ENCODE data around the gene NR6A1. TPM values are rescaled to one million over a fixed set of nuclear protein-coding genes. Genes with fewer than 3 reads are reported as not detected.

The NR6A1 gene
- polyA plus RNA-seq, 3 donors: 0.13 to 0.61 (median 0.22) TPM

DNA sequence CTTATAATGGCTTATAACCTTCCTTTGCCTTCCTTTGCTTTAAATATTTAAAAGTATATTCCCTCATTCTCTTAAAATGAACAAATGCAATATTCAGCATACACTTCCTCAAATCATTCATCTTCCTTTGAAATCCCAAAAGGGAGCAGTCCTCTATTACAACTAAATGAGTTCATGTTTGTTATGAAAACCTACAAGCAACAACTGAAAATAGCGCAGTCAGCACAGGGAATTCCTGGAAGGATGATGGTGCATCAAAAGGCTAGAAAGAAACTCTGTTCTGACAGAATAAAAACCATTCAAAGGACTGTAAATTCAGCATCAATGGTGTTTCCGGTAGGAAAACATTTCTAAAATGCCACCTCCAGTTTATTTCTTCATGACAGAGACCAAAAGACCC, 3.3 kb downstream of the NR6A1 start:
- WGBS, 3 donors: 55 to 72% (median 68%) methylated on average over 2 of the region's 2 CpGs
- no peak overlapping the region for H3K27ac ChIP-seq (ENCODE audit: low read depth, low read length)

DNA sequence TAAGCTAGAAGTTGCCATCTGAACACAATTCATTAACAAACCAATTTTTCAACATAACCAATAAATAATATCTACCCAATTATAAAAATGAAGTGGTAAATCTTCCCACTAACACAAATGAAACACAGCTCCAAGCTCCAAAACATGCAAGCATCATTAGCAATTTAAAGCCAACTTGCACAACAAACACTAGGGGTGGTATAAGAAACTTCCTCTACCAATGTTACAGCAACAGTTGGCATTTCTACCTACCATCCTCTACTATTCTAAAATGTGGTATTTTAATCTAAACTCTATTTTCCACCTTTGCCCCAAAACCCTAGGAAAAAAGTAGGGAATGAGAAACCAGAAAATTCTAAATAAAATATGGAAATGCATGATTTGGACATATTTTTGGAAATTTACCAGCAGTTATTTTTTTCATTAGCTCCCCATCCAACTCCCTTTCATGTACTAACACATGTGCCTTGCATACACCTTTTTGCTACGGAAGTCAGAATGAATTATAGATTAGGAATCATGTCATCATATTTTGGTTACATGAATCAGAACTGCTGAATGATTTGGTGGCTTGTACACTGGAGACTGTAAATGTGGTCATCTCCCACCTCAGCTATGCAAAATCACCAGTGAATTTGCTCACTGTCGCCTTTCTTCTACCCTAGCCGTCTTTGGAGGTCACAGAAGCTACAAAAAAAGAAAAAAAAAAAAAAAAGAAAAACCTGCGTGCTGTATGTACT, 4.1 kb downstream of the NR6A1 start:
- 68 to 70% (median 69%) methylated on average over 4 of the region's 4 CpGs for WGBS, 3 donors

DNA sequence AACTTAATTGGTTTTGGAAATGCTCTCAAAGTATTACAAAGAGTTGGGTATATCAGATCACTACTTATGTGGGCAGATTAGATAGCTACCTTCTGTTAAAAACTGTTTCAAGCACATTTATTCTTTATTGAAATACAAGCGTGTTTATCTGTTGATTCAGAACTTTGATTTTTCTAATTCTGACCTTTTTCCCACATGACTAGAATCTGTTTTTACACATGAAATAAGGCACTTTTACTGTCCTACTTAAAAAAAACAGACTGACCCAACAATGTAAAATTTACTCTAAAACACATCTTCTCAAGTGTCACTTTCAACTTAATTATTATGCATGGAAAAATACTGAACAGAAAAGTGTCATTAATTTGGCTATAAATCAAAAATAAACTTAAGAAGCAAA, 4.8 kb downstream of the NR6A1 start:
- no peak overlapping the region for H3K27ac ChIP-seq (ENCODE audit: low read depth, low read length)
- WGBS, 3 donors: 74 to 98% (median 94%) methylated on average over 1 of the region's 1 CpG

More for the DNA sequence above, 4.1 kb downstream of the NR6A1 start:
- H3K27ac ChIP-seq (ENCODE audit: low read depth, low read length): no peak overlapping the region

GRCh38 chr9:124765439-124765835, 5.7 kb downstream of the NR6A1 start:
- no peak overlapping the region for H3K27ac ChIP-seq (ENCODE audit: low read depth, low read length)
- WGBS, 3 donors: 74 to 82% (median 80%) methylated on average over 6 of the region's 6 CpGs

- H3K27ac ChIP-seq (ENCODE audit: low read depth, low read length): no peak overlapping the region
- 52 to 70% (median 69%) methylated on average over 6 of the region's 6 CpGs for WGBS, 3 donors
These were observed 6.2 kb downstream of the NR6A1 start for GRCh38 chr9:124764774-124765438.

DNA sequence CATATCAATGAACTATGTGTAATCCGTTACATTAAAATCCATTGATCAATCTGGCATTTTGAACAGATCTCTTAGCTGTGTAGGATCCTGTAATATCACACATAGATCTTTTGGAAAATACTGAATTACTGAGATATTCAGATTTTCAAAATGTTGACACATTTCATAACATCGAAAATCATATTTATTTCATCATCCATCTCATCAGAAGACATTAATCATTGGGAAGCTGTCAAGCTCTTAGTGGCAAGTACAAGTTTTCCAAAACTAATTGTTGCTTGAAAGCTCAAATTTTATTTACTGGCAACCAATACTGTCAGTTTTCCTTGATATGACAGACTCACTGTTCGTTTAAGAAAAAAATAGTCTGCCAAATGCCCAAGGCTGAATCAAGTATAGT, 8.5 kb downstream of the NR6A1 start:
- WGBS, 3 donors: 60 to 90% (median 88%) methylated on average over 3 of the region's 3 CpGs
- H3K27ac ChIP-seq (ENCODE audit: low read depth, low read length): no peak overlapping the region

GRCh38 chr9:124761710-124762109, 9.4 kb downstream of the NR6A1 start:
- WGBS, 3 donors: 83% methylated on average over 3 of the region's 3 CpGs
- H3K27ac ChIP-seq (ENCODE audit: low read depth, low read length): no peak overlapping the region

DNA sequence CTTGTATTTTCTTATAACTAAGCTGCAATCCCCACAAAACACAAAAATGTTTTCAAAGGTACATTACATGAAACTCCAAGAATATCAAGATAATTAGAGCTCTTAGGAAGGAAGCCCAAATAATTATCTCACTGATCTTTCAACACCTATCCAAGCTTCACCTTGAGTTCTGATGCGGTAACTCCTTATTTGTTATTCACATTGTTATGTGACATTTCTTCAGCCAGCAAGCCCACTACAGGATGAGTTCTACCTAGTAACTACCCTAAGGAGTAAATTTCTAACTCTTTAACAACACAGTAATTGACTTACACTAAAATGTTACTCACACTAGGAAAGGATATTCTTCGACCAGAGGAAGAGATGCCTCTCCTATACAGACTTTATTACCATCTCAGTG, 9.9 kb downstream of the NR6A1 start:
- WGBS, 3 donors: 77 to 81% (median 78%) methylated on average over 2 of the region's 2 CpGs
- H3K27ac ChIP-seq (ENCODE audit: low read depth, low read length): no peak overlapping the region

GRCh38 chr9:124760719-124761118, 10.4 kb downstream of the NR6A1 start:
- no peak overlapping the region for H3K27ac ChIP-seq (ENCODE audit: low read depth, low read length)
- WGBS, 3 donors: 88 to 96% (median 91%) methylated on average over 2 of the region's 2 CpGs

DNA sequence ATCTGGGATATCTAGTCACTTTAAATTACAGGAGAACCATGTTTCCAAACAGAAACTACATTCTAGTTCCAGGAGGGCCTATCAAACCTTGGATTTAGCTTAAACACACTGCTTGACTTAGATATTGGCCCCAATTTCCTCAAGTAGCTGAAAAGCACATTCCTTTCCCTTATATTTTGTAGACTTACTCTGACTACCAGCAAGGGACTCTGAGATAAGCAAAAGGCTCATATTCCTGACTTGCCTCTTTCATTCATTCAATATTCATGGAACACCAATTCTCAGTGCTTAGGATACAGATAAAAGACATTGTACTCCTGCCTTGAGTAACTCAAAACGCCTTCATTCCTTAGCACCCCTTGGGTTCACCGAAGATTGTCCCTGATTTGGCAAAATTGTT, 11.8 kb downstream of the NR6A1 start:
- no peak overlapping the region for H3K27ac ChIP-seq (ENCODE audit: low read depth, low read length)
- 92 to 96% (median 93%) methylated on average over 2 of the region's 2 CpGs for WGBS, 3 donors

DNA sequence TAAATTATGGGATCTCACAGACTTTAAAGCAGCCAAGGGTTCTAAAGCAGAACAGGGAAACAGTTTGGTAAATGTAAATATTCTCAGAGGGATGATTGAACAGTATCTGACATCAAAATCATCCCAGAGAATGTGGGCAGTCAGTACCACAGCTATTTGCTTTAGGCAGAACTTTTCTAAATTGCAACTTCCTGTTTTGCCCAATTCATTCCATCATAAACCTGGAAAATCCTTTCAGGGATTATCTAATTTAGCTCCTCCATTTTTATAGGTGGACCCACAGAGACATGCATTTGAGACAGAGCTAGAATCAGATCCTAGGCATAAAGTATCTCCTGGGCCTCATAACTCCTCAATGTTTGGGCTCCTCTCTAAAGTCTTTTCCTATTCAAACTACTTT, 12.4 kb downstream of the NR6A1 start:
- H3K27ac ChIP-seq (ENCODE audit: low read depth, low read length): no peak overlapping the region

- no peak overlapping the region for H3K27ac ChIP-seq (ENCODE audit: low read depth, low read length)
- 21 to 35% (median 26%) methylated on average over 3 of the region's 3 CpGs for WGBS, 3 donors
These were observed 13.1 kb downstream of the NR6A1 start for GRCh38 chr9:124758061-124758460.

GRCh38 chr9:124757616-124758015, 13.5 kb downstream of the NR6A1 start:
- H3K27ac ChIP-seq (ENCODE audit: low read depth, low read length): no peak overlapping the region
- WGBS, 3 donors: 19 to 40% (median 30%) methylated on average over 6 of the region's 6 CpGs

GRCh38 chr9:124756011-124756410, 15.1 kb downstream of the NR6A1 start:
- H3K27ac ChIP-seq (ENCODE audit: low read depth, low read length): no peak overlapping the region
- 37 to 95% (median 92%) methylated on average over 2 of the region's 2 CpGs for WGBS, 3 donors

DNA sequence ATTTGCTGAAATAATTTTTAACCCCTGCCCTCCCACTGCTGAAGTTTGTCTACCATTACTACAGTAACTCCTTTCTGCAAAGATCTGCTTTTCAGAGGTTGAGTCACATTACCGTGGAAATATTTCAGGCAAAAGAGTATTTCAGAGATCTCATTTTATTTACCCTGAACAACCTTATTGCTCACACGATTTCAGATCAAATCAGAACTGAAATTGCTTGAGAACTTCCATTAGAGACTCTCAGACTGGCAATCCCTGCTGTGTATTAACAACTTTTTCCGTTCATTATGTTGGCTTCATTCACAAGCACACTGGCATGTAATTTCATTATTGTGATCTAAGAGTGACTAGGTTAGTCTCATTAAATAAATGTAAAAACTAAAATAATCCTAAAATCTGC, 16.1 kb downstream of the NR6A1 start:
- 43 to 70% (median 70%) methylated on average over 3 of the region's 3 CpGs for WGBS, 3 donors
- no peak overlapping the region for H3K27ac ChIP-seq (ENCODE audit: low read depth, low read length)

- WGBS, 3 donors: 28 to 40% (median 29%) methylated on average over 4 of the region's 4 CpGs
- no peak overlapping the region for H3K27ac ChIP-seq (ENCODE audit: low read depth, low read length)
These were observed 16.8 kb downstream of the NR6A1 start for GRCh38 chr9:124754289-124754688.

DNA sequence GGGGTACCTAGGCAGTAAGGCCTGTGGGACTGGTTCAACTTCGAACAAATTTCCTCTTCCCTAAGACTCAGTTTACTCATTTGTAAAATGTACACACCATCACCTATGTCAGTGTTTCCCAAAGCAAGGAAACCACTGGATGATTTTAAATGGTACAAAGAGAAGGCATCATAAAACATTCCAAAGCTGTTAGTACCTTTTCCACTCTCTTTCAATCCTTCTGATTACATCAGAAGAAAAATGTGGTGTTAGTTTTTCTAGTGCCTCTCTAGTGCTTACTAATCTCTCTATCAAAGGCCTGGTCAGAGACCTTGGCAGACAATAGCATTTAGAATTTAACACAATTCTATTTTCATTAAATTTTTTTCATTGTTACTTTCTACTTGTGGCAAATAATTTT, 18.1 kb downstream of the NR6A1 start:
- H3K27ac ChIP-seq (ENCODE audit: low read depth, low read length): no peak overlapping the region
- 68 to 90% (median 83%) methylated on average over 1 of the region's 1 CpG for WGBS, 3 donors

- 70 to 82% (median 79%) methylated on average over 2 of the region's 2 CpGs for WGBS, 3 donors
- no peak overlapping the region for H3K27ac ChIP-seq (ENCODE audit: low read depth, low read length)
These were observed 21.3 kb downstream of the NR6A1 start for GRCh38 chr9:124749781-124750180.

- 64 to 93% (median 90%) methylated on average over 3 of the region's 3 CpGs for WGBS, 3 donors
- no peak overlapping the region for H3K27ac ChIP-seq (ENCODE audit: low read depth, low read length)
These were observed 21.8 kb downstream of the NR6A1 start for GRCh38 chr9:124749284-124749683.

- WGBS, 3 donors: 82 to 90% (median 85%) methylated on average over 4 of the region's 4 CpGs
- no peak overlapping the region for H3K27ac ChIP-seq (ENCODE audit: low read depth, low read length)
These were observed 24.0 kb downstream of the NR6A1 start for GRCh38 chr9:124747065-124747464.

All from adipose tissue (tissue), 3 donors.